IMR-90 (cell line): ENCODE results near the gene PHC2. TPM values are rescaled to one million over a fixed set of nuclear protein-coding genes. Genes with fewer than 3 reads are reported as not detected.

Experiments
- ATAC-seq: fragments of 200-7000 bp; cut with Tn5 transposase; 2 replicates; pipeline ENCODE4 v1.9.1; 2020; ENCODE audit warnings: low read depth, mild to moderate bottlenecking, moderate library complexity
- BruUV-seq: library from RNA; stranded (reverse); fragments of 400-500 nt; replicated peaks from 2 replicates; lab custom pipeline; 2021; lab: Mats Ljungman, UMichigan
- CTCF ChIA-PET: fragments of 300-600 bp; formaldehyde crosslinking; extraction: SDS; loops from one replicate; lab custom pipeline; 2021; ENCODE audit warnings: antibody characterized with exemption; lab: Yijun Ruan, JAX
- POLR2A ChIA-PET: fragments of 300-600 bp; sonication (Branson Sonifier 250); formaldehyde crosslinking; loops from one replicate; lab custom pipeline; 2022; ENCODE audit warnings: antibody characterized with exemption; ENCODE audit not compliant: unreplicated experiment; lab: Charles Lee
- DNase-seq: peaks from one replicate; pipeline ENCODE4 v3.0.0; 2013
- H2AFZ ChIP-seq: replicated peaks from 2 replicates; pipeline ENCODE3; 2013; ENCODE audit warnings: low read length, mild to moderate bottlenecking; ENCODE audit not compliant: poor library complexity
- H2AK5ac ChIP-seq: 2 replicates; pipeline ENCODE4 v1.6.1; 2013; ENCODE audit warnings: low read depth, low read length, inconsistent platforms
- H2AK9ac ChIP-seq: replicated peaks from 2 replicates; pipeline ENCODE3; 2013; ENCODE audit warnings: mild to moderate bottlenecking, low read depth, low read length, moderate library complexity; ENCODE audit not compliant: poor library complexity
- H2BK120ac ChIP-seq: 2 replicates; pipeline ENCODE4 v1.6.1; 2013; ENCODE audit warnings: low read depth, low read length, inconsistent platforms
- H2BK15ac ChIP-seq: 3 replicates; pipeline ENCODE4 v1.6.1; 2013; ENCODE audit warnings: low read depth, low read length, inconsistent platforms
- H2BK20ac ChIP-seq: 2 replicates; pipeline ENCODE4 v1.6.1; 2013; ENCODE audit warnings: low read depth, mild to moderate bottlenecking, inconsistent platforms, low read length, moderate library complexity
- H2BK5ac ChIP-seq: 2 replicates; pipeline ENCODE4 v1.6.1; 2013; ENCODE audit warnings: mild to moderate bottlenecking, low read depth, low read length, inconsistent platforms; ENCODE audit not compliant: poor library complexity, severe bottlenecking
- H3K14ac ChIP-seq: replicated peaks from 2 replicates; pipeline ENCODE4 v1.6.1; 2013; ENCODE audit warnings: low read depth, low read length, inconsistent platforms
- H3K18ac ChIP-seq: 2 replicates; pipeline ENCODE4 v1.6.1; 2013; ENCODE audit warnings: low read depth, low read length, control low read depth
- H3K23ac ChIP-seq: 2 replicates; pipeline ENCODE4 v1.6.1; 2013; ENCODE audit warnings: low read depth, low read length, inconsistent platforms
- H3K27ac ChIP-seq: 2 replicates; pipeline ENCODE4 v1.5.1; 2013; ENCODE audit warnings: mild to moderate bottlenecking, control low read depth, low read length; ENCODE audit not compliant: insufficient read depth
- H3K27me3 ChIP-seq: 2 replicates; pipeline ENCODE4 v1.6.1; 2013; ENCODE audit warnings: low read length; ENCODE audit not compliant: control insufficient read depth, insufficient read depth
- H3K36me3 ChIP-seq: 2 replicates; pipeline ENCODE4 v1.6.1; 2013; ENCODE audit warnings: low read length, mixed read lengths; ENCODE audit not compliant: control insufficient read depth, insufficient read depth
- H3K4ac ChIP-seq: 2 replicates; pipeline ENCODE4 v1.6.1; 2013; ENCODE audit warnings: low read depth, low read length, inconsistent platforms
- H3K4me1 ChIP-seq: 2 replicates; pipeline ENCODE4 v1.6.1; 2013; ENCODE audit warnings: low read length, mixed read lengths; ENCODE audit not compliant: control insufficient read depth, insufficient read depth
- H3K4me2 ChIP-seq: 2 replicates; pipeline ENCODE4 v1.6.1; 2013; ENCODE audit warnings: low read depth, mild to moderate bottlenecking, control low read depth, low read length, moderate library complexity
- H3K4me3 ChIP-seq: 2 replicates; pipeline ENCODE4 v1.5.1; 2013; ENCODE audit warnings: low read depth, mild to moderate bottlenecking, control low read depth, low read length, moderate library complexity; ENCODE audit not compliant: insufficient read depth
- H3K56ac ChIP-seq: 2 replicates; pipeline ENCODE4 v1.6.1; 2013; ENCODE audit warnings: low read length, inconsistent platforms; ENCODE audit not compliant: insufficient read depth; ENCODE audit errors: extremely low read depth
- H3K79me1 ChIP-seq, 2 experiments: 2 replicates each; pipeline ENCODE4 v1.6.1; 2013; ENCODE audit warnings: low read length in 2 of 2, inconsistent platforms in 1 of 2, low read depth in 1 of 2
- H3K9ac ChIP-seq: 2 replicates; pipeline ENCODE4 v1.6.1; 2013; ENCODE audit warnings: low read depth, low read length, control low read depth
- H3K9me1 ChIP-seq: 2 replicates; pipeline ENCODE4 v1.6.1; 2013; ENCODE audit warnings: low read length, inconsistent platforms; ENCODE audit not compliant: insufficient read depth
- H3K9me3 ChIP-seq: 2 replicates; pipeline ENCODE4 v1.6.1; 2013; ENCODE audit warnings: low read length; ENCODE audit not compliant: control insufficient read depth, insufficient read depth
- H4K20me1 ChIP-seq: 2 replicates; pipeline ENCODE4 v1.6.1; 2013; ENCODE audit warnings: low read length, inconsistent platforms; ENCODE audit not compliant: insufficient read depth
- H4K5ac ChIP-seq: 2 replicates; pipeline ENCODE4 v1.6.1; 2013; ENCODE audit warnings: mild to moderate bottlenecking, low read depth, low read length, control low read depth
- H4K8ac ChIP-seq, 2 experiments: 2 replicates each; pipeline ENCODE4 v1.6.1; 2013; ENCODE audit warnings: low read depth in 2 of 2, low read length in 2 of 2, control low read depth in 1 of 2, inconsistent platforms in 1 of 2
- H4K91ac ChIP-seq: 2 replicates; pipeline ENCODE4 v1.6.1; 2013; ENCODE audit warnings: low read depth, low read length, inconsistent platforms; ENCODE audit not compliant: insufficient read depth
- BHLHE40 ChIP-seq: fragments of 150-350 bp; IDR thresholded peaks from 2 replicates; pipeline ENCODE4 v1.6.1; 2016; ENCODE audit warnings: mild to moderate bottlenecking, low read depth, low read length
- CEBPB ChIP-seq: IDR thresholded peaks from 2 replicates; pipeline ENCODE4 v1.6.1; 2012; ENCODE audit warnings: low read depth, low read length, improper control_type of control experiment
- CHD1 ChIP-seq: IDR thresholded peaks from 2 replicates; pipeline ENCODE4 v1.6.1; 2012; ENCODE audit warnings: low read depth, low read length, improper control_type of control experiment
- FOS ChIP-seq: fragments of 150-350 bp; IDR thresholded peaks from 2 replicates; pipeline ENCODE4 v1.6.1; 2016; ENCODE audit warnings: low read depth, low read length
- MAFK ChIP-seq: IDR thresholded peaks from 2 replicates; pipeline ENCODE4 v1.6.1; 2012; ENCODE audit warnings: low read depth, low read length, improper control_type of control experiment
- MAZ ChIP-seq: IDR thresholded peaks from 2 replicates; pipeline ENCODE4 v1.6.1; 2012; ENCODE audit warnings: low read depth, mild to moderate bottlenecking, low read length, improper control_type of control experiment, moderate library complexity, borderline replicate concordance
- NFE2L2 ChIP-seq: fragments of 150-350 bp; IDR thresholded peaks from 2 replicates; pipeline ENCODE4 v1.6.1; 2016; ENCODE audit warnings: low read depth, mild to moderate bottlenecking, low read length
- POLR2A ChIP-seq: IDR thresholded peaks from 2 replicates; pipeline ENCODE4 v1.6.1; 2012; ENCODE audit warnings: mild to moderate bottlenecking, low read depth, low read length
- RAD21 ChIP-seq: IDR thresholded peaks from 2 replicates; pipeline ENCODE4 v1.6.1; 2012; ENCODE audit warnings: low read length, improper control_type of control experiment
- RCOR1 ChIP-seq: IDR thresholded peaks from 2 replicates; pipeline ENCODE4 v1.6.1; 2012; ENCODE audit warnings: mild to moderate bottlenecking, low read length, improper control_type of control experiment; ENCODE audit not compliant: insufficient replicate concordance
- RFX5 ChIP-seq: IDR thresholded peaks from 2 replicates; pipeline ENCODE4 v1.8.0; 2012; ENCODE audit warnings: low read depth, mild to moderate bottlenecking, low read length, moderate library complexity
- SMC3 ChIP-seq: fragments of 150-350 bp; IDR thresholded peaks from 2 replicates; pipeline ENCODE4 v1.6.1; 2016; ENCODE audit warnings: low read depth, mild to moderate bottlenecking, antibody characterized with exemption, low read length, moderate library complexity
- WGBS, 2 experiments: methylation state at CpG; one replicate each; pipeline versions ENCODE4 v1.1.5 to v1.1.7; 2013; ENCODE audit warnings: missing lambda C conversion rate in 2 of 2; ENCODE audit not compliant: insufficient read length in 1 of 2; ENCODE audit errors: extremely low coverage in 2 of 2; 5-methylcytosine and 5-hydroxymethylcytosine counted together
- dilution Hi-C: fragments of 300-500 bp; cut with HindIII; formaldehyde crosslinking; loops from one replicate; pipeline ENCODE4 v1.14.3; 2018; ENCODE audit warnings: low sequenced_read_pairs; ENCODE audit not compliant: unreplicated experiment
- in situ Hi-C: fragments of 300-500 bp; cut with MboI; formaldehyde crosslinking; loops from 3 replicates; pipeline ENCODE4 v1.14.3; 2019; ENCODE audit warnings: low sequenced_read_pairs, inconsistent platforms, mixed read lengths
- intact Hi-C: fragments of 100-400 bp; cut with micrococcal nuclease; formaldehyde crosslinking; loops from 2 replicates; pipeline ENCODE4 v1.10.0; 2022
- polyA plus RNA-seq, 3 experiments: library from polyadenylated mRNA; depleted of rRNA; stranded (reverse); fragments of >200 nt; gene quantifications; 2 replicates each; pipeline ENCODE4 v1.2.3, GENCODE V29; 2012; ENCODE audit warnings: low replicate concordance in 1 of 3
- total RNA-seq: library from RNA; depleted of rRNA; stranded (reverse); fragments of >200 nt; gene quantifications from 2 replicates; pipeline ENCODE4 v1.2.3, GENCODE V29; 2012
- TF ChIP-seq, protein P1 (sequence below): fragments of 150-350 bp; IDR thresholded peaks from 2 replicates; pipeline ENCODE4 v1.6.1; 2017; ENCODE audit warnings: mild to moderate bottlenecking, antibody characterized with exemption, low read length, low read depth
- TF ChIP-seq, protein P2 (sequence below): conservative IDR thresholded peaks from 2 replicates; pipeline ENCODE4 v1.5.1; 2012; ENCODE audit warnings: mild to moderate bottlenecking, low read depth, low read length, improper control_type of control experiment
- TF ChIP-seq, protein P3 (sequence below): fragments of 150-350 bp; IDR thresholded peaks from 2 replicates; pipeline ENCODE4 v1.6.1; 2016; ENCODE audit warnings: low read depth, mild to moderate bottlenecking, low read length, moderate library complexity, borderline replicate concordance

Gene PHC2
- total and polyA plus RNA-seq, 2 of the 4 experiments (the other 2 are of a cell fraction), result 46.4 to 98.1 TPM

DNA sequence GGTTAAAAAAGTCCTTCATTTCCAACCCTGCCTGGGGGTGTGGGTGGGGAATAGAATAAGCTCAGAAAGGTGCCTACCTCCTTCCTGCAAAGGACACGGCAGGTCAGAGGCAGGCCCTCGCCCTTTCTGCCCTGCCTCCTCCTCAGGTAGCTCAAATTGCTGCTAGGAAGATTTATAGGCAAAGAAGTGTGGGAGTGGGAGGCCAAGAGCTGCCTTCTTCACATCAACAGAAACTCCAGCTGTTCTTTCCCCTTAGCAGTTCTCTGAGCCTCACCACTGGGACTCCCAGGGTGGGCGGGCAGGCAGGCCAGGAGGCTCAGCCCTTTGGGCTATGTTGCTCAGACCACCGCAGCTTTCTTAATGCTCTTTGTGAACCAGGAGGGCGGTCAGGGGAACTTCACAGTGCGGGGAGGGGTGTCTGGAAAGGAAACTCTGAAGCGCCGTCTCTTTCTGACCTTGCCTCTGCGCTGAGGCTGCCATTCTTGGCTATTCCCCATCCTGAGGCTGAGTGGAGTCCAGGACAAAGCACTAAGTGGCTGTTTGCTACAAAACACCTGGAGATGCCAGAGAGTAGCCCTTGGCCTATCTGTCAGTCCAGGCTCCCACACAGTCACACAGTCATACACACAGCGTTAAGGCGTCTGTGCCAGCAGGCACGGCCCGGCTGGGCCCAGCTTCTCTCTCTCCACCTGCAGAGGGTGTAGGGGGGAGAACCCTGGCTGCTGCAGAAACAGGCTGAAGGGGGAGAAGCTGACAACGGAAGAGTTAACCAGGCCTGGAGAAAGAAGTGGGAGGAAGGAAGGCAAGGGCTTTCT, 107.0 kb downstream of the PHC2 start:
- dilution Hi-C loops (no loop called here), in situ Hi-C loops (no loop called here), intact Hi-C loops (no loop called here)
- ATAC-seq, result no peak
- no TSS peak for BruUV-seq
- no peak for DNase-seq
- Histone ChIP-seq H2BK5ac (no peak overlapping the region), H3K23ac (no peak overlapping the region), H4K5ac (no peak overlapping the region), H3K36me3 (peaks cover 66% of the 10 kb centered on the region), H3K56ac (no peak overlapping the region), H3K14ac (no peak overlapping the region), H3K9ac (no peak overlapping the region), H3K27ac (no peak overlapping the region), H4K20me1 (peaks cover 57% of the 10 kb centered on the region), H3K9me3 (no peaks in the 10 kb centered on the region), H3K27me3 (no peaks in the 10 kb centered on the region), H4K91ac (no peak overlapping the region), H3K4ac (no peak overlapping the region), H2AFZ (no peak overlapping the region), H2BK20ac (no peak overlapping the region), H3K18ac (no peak overlapping the region), H3K79me1 (peaks cover 35 to 54% of the 10 kb centered on the region in 2 experiments), H3K4me2 (no peak overlapping the region), H3K4me3 (no peak overlapping the region), H2BK15ac (no peak overlapping the region), H3K4me1 (peaks cover 10% of the 10 kb centered on the region), H3K9me1 (peaks cover 6% of the 10 kb centered on the region; the same call in 1 of the 2 replicates), H2AK9ac (no peak overlapping the region), H2BK120ac (no peak overlapping the region), H2AK5ac (no peak overlapping the region), H4K8ac (no peak overlapping the region)
- CTCF ChIA-PET, result no interaction called here
- 66% methylated on average over 7 of the region's 14 CpGs; no CpG with 5 or more reads in 1 of the 2 experiments for WGBS, 2 experiments
- POLR2A ChIA-PET, result no interaction called here
- TF ChIP-seq POLR2A, result no peak
- no peak for TF ChIP-seq BHLHE40
- TF ChIP-seq RFX5, result no peak
- TF ChIP-seq FOS, result no peak
- TF ChIP-seq MAFK, result no peak
- TF ChIP-seq, protein P1, sequence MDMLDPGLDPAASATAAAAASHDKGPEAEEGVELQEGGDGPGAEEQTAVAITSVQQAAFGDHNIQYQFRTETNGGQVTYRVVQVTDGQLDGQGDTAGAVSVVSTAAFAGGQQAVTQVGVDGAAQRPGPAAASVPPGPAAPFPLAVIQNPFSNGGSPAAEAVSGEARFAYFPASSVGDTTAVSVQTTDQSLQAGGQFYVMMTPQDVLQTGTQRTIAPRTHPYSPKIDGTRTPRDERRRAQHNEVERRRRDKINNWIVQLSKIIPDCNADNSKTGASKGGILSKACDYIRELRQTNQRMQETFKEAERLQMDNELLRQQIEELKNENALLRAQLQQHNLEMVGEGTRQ, result no peak
- TF ChIP-seq RAD21, result no peak
- TF ChIP-seq CHD1, result no peak
- TF ChIP-seq RCOR1, result no peak
- TF ChIP-seq SMC3, result no peak
- TF ChIP-seq MAZ, result no peak
- TF ChIP-seq NFE2L2, result no peak
- TF ChIP-seq, protein P2, sequence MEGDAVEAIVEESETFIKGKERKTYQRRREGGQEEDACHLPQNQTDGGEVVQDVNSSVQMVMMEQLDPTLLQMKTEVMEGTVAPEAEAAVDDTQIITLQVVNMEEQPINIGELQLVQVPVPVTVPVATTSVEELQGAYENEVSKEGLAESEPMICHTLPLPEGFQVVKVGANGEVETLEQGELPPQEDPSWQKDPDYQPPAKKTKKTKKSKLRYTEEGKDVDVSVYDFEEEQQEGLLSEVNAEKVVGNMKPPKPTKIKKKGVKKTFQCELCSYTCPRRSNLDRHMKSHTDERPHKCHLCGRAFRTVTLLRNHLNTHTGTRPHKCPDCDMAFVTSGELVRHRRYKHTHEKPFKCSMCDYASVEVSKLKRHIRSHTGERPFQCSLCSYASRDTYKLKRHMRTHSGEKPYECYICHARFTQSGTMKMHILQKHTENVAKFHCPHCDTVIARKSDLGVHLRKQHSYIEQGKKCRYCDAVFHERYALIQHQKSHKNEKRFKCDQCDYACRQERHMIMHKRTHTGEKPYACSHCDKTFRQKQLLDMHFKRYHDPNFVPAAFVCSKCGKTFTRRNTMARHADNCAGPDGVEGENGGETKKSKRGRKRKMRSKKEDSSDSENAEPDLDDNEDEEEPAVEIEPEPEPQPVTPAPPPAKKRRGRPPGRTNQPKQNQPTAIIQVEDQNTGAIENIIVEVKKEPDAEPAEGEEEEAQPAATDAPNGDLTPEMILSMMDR, result no peak
- no peak for TF ChIP-seq CEBPB
- TF ChIP-seq, protein P3, sequence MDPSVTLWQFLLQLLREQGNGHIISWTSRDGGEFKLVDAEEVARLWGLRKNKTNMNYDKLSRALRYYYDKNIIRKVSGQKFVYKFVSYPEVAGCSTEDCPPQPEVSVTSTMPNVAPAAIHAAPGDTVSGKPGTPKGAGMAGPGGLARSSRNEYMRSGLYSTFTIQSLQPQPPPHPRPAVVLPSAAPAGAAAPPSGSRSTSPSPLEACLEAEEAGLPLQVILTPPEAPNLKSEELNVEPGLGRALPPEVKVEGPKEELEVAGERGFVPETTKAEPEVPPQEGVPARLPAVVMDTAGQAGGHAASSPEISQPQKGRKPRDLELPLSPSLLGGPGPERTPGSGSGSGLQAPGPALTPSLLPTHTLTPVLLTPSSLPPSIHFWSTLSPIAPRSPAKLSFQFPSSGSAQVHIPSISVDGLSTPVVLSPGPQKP, result no peak
